GM12874 (cell line): Measurements from ENCODE around the gene SUPT20H.

Experiments
- TF ChIP-seq, protein P1 (sequence below): IDR thresholded peaks from 2 replicates; pipeline ENCODE4 v1.5.1; 2011; ENCODE audit warnings: low read depth, mild to moderate bottlenecking, control low read depth, low read length, moderate library complexity; ENCODE audit not compliant: insufficient read depth

Gene SUPT20H

DNA sequence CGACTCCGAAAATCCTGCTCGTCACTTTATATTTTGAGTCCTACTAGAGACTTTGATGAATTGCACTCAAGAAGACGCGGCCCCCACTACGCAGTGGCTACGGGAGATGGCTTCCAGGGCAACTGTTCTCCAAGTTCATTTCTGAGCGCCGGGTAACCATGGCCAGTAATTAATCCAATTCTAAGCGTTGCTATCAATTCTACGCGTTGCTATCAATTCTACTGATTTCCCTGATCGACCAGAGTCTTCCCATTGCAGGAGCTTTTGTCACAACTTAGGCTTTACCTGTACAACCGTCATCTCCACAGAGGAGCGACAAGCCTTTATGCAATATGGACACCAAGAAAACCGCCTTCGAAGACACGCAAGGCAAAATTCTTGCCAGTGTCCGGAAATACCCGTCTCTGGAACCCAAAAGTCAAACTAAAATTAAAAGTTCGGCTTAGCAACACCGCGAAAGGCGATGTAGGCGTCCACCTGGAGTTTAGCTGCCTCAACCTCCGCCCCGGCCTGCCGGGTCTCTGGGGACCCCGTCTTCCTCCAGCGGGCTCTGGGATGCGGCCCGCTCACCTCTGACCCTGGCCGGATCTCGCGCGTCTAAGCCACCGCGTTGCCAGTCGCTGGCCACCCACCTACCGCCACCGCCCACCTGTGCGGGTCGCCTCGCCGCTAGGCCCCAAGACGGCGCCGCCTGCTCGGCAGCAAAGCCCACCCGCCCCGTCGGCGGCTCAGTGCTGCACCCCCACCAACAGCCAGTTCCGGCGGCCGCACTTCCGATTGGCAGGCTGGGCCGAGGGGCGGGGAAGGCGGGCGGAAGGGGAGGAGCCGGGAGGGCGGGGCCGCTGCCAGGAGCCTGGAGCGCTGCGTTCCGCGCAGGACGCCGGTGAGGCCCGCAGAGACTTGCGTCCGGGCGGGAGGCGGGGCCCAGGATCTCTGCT is at the start of gene SUPT20H:
Gene SUPT20H, minus strand, starts transcription at position 779 of the 938 bp plus-strand sequence. CDS start 8,198 bp downstream, outside the sequence.
- TF ChIP-seq, protein P1, sequence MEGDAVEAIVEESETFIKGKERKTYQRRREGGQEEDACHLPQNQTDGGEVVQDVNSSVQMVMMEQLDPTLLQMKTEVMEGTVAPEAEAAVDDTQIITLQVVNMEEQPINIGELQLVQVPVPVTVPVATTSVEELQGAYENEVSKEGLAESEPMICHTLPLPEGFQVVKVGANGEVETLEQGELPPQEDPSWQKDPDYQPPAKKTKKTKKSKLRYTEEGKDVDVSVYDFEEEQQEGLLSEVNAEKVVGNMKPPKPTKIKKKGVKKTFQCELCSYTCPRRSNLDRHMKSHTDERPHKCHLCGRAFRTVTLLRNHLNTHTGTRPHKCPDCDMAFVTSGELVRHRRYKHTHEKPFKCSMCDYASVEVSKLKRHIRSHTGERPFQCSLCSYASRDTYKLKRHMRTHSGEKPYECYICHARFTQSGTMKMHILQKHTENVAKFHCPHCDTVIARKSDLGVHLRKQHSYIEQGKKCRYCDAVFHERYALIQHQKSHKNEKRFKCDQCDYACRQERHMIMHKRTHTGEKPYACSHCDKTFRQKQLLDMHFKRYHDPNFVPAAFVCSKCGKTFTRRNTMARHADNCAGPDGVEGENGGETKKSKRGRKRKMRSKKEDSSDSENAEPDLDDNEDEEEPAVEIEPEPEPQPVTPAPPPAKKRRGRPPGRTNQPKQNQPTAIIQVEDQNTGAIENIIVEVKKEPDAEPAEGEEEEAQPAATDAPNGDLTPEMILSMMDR: no peak

DNA sequence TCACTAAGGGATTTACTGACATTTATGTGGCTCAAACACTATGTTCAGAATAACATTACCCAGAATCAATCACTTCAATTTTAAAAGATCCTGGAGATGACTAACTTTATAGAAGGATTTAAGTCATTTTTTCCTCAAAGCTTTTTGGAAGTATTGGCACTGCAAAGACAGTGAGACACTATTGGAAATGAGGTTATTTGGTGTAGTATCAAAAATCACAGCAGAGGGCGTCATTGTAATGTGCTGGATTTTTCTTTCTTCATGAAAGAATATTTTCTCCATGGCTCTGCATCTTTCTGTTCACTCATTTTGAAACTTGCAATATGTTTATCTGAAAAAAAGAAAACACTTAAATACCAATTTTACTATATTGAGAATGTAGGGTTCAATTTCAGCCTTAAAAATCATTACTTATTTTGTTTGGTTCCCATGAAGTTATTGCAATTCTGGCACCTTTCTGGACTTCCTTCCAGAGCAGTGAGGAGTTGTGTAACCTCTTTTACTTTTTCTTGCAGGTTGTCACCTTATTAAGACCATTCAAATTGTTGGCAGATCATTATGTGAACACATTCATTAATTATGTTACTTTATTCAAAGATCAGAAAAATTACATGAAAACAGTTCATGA is 49.7 kb upstream of the SUPT20H start:
- TF ChIP-seq, protein P1: peak; percentile 24; the same call in 1 of the 2 replicates

DNA sequence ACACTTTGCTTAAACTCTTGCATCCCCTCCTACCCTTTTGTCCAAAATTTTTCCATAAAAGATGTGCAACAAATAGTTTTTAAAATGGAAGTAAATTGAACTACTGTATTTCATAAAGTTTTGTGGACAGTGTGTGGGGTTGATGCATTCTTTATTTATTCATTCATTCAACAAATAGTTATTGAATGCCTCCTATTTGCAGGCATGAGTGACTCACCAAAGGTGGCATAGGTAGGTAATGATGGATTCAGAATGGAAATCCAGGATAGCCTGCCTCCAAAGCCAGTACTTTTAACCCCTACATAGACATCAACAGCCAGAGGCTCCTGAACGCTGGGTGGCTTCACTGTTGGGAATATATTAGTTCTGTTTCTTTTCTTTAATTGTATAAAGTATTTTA is 48.4 kb upstream of the SUPT20H start:
- TF ChIP-seq, protein P1: no peak

DNA sequence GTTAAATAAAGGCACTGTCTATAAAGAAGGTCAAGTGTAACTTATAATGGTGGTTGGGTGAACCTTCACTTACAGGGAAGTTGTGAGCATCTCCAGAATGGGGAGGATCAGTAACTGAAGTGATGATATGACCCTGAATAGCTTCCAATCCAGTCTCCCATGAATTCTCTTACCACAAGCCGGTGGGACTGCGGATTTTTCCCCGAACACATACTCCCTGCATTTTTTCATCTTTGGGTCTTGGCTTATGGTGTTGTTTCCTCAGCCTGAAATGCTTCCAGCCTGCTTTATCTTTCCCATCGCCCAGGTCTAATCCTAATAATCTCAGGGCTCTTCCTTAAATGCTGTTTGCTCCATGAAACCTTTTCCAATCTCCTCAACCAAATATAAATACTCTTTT is 48.0 kb upstream of the SUPT20H start:
- TF ChIP-seq, protein P1: no peak

DNA sequence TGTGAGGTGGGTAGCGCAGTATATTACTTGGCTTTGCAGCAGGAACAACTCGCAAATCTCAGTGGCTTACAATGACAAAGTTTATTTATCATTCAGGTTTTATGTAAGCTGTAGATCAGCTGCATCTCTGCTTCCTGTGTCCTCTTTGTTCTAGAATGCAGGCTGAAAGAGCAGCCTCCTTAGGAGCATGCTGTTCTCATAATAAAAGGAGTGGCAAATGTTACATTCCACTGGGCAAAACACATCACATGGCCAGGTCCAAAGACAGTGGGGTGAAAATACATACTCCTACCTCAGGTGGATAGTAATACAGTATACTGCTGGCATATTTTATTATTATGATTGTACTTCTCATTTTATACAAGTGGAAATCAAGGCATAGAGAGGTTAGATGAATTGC is 47.2 kb upstream of the SUPT20H start:
- TF ChIP-seq, protein P1: no peak

DNA sequence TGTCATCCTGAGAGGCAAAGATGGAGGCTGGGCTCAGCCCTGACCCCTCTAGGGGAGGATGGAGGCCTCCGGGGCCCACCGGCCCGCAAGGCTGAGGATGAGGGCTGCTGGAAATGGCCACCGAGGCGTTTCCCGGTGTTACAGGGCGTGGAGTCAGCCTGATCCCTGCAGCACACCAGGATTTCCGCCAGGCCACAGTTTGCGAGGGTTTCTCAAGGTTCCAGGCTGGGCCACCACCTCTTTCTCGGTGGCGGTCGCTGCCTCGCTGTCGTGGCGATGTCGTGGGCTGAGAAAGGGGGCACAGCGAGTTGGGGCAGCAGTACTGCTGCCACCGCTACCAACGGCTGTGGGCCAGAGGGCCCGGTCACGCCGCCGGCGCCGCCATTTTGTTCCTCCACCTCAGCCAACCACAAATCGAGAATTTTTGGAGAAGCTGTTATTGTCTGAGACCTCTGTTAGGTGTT is 45.8 kb upstream of the SUPT20H start, which contains the start of gene CSNK1A1L:
Gene CSNK1A1L, minus strand, starts transcription at position 414 of the 464 bp plus-strand sequence. Its CDS starts 408 bp downstream, at position 6.
- TF ChIP-seq, protein P1: no peak

DNA sequence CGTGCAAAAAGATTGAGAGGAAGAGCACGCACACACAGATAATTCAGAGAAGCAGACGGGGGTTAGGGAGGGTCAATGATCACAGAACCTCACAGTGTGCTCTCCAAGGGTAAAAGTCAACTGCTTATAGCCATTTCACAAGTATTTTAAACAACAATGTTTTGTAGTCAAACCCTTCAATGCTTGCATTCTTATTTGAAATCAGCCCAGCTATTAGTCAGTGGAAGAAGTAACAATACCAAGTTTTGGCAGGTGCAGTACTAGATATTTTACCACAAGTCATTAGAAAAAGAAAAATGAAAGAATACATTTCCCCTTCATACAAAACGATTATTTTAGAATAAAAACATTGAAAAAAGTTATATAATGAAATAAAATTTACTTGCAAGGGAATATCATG is 43.4 kb upstream of the SUPT20H start:
- TF ChIP-seq, protein P1: no peak
